Measurements from ENCODE around the gene DAPK3.

Gene DAPK3

GRCh38 chr19:3919793-3920192 is 51.1 kb downstream of the DAPK3 start:
- ATAC-seq (ENCODE audit: low read depth) (no peak), DNase-seq (ENCODE audit: low spot score) (no peak)
- no peak for TF ChIP-seq CTCF (IDR thresholded peaks at IDR 0.05; ENCODE audit: poor library complexity, severe bottlenecking)
- Histone ChIP-seq H3K27ac (ENCODE audit: poor library complexity, severe bottlenecking) (no peak overlapping the region), H3K4me1 (ENCODE audit: insufficient read depth, poor library complexity, severe bottlenecking) (no peaks in the 10 kb centered on the region), H3K4me3 (ENCODE audit: severe bottlenecking) (no peak overlapping the region), H3K36me3 (ENCODE audit: low read depth) (no peaks in the 10 kb centered on the region), H3K27me3 (ENCODE audit: insufficient read depth, poor library complexity, severe bottlenecking) (no peaks in the 10 kb centered on the region), H3K9me3 (ENCODE audit: severe bottlenecking) (no peaks in the 10 kb centered on the region)

GRCh38 chr19:3916033-3916432 is 54.9 kb downstream of the DAPK3 start:
- Histone ChIP-seq H3K4me3 (ENCODE audit: severe bottlenecking) (no peak overlapping the region), H3K4me1 (ENCODE audit: insufficient read depth, poor library complexity, severe bottlenecking) (no peaks in the 10 kb centered on the region), H3K9me3 (ENCODE audit: severe bottlenecking) (no peaks in the 10 kb centered on the region), H3K36me3 (ENCODE audit: low read depth) (no peaks in the 10 kb centered on the region), H3K27ac (ENCODE audit: poor library complexity, severe bottlenecking) (no peak overlapping the region), H3K27me3 (ENCODE audit: insufficient read depth, poor library complexity, severe bottlenecking) (no peaks in the 10 kb centered on the region)
- no peak for TF ChIP-seq CTCF (IDR thresholded peaks at IDR 0.05; ENCODE audit: poor library complexity, severe bottlenecking)
- ATAC-seq (ENCODE audit: low read depth) (no peak), DNase-seq (ENCODE audit: low spot score) (no peak)

GRCh38 chr19:3914199-3914598 is 56.7 kb downstream of the DAPK3 start:
- H3K27me3 ChIP-seq (ENCODE audit: insufficient read depth, poor library complexity, severe bottlenecking) = no peaks in the 10 kb centered on the region
- no peak for DNase-seq (ENCODE audit: low spot score)
- H3K36me3 ChIP-seq (ENCODE audit: low read depth) = no peaks in the 10 kb centered on the region
- H3K27ac ChIP-seq (ENCODE audit: poor library complexity, severe bottlenecking) = no peak overlapping the region
- no peak for TF ChIP-seq CTCF (IDR thresholded peaks at IDR 0.05; ENCODE audit: poor library complexity, severe bottlenecking)
- H3K4me3 ChIP-seq (ENCODE audit: severe bottlenecking) = no peak overlapping the region
- H3K9me3 ChIP-seq (ENCODE audit: severe bottlenecking) = peaks cover 2% of the 10 kb centered on the region
- ATAC-seq (ENCODE audit: low read depth) = no peak
- H3K4me1 ChIP-seq (ENCODE audit: insufficient read depth, poor library complexity, severe bottlenecking) = no peaks in the 10 kb centered on the region

- TF ChIP-seq CTCF (IDR thresholded peaks at IDR 0.05; ENCODE audit: poor library complexity, severe bottlenecking) = no peak
- Histone ChIP-seq H3K9me3 (ENCODE audit: severe bottlenecking) (peaks cover 2% of the 10 kb centered on the region), H3K27ac (ENCODE audit: poor library complexity, severe bottlenecking) (no peak overlapping the region), H3K4me1 (ENCODE audit: insufficient read depth, poor library complexity, severe bottlenecking) (no peaks in the 10 kb centered on the region), H3K36me3 (ENCODE audit: low read depth) (no peaks in the 10 kb centered on the region), H3K27me3 (ENCODE audit: insufficient read depth, poor library complexity, severe bottlenecking) (no peaks in the 10 kb centered on the region), H3K4me3 (ENCODE audit: severe bottlenecking) (no peak overlapping the region)
- DNase-seq (ENCODE audit: low spot score) = no peak
- no peak for ATAC-seq (ENCODE audit: low read depth)
Measured at GRCh38 chr19:3910105-3910504, 60.8 kb downstream of the DAPK3 start.
